NCI-H2171 treated with DMSO at 0.1 percent for 48 hours (cell line): ENCODE results near the gene INPP5A.
A peak's percentile ranks its signal among the peaks of the same experiment; 100 is the strongest.

Experiments
- DNase-seq: peaks from one replicate; lab custom pipeline; 2025; lab: John Stamatoyannopoulos, UW

The INPP5A gene

DNA sequence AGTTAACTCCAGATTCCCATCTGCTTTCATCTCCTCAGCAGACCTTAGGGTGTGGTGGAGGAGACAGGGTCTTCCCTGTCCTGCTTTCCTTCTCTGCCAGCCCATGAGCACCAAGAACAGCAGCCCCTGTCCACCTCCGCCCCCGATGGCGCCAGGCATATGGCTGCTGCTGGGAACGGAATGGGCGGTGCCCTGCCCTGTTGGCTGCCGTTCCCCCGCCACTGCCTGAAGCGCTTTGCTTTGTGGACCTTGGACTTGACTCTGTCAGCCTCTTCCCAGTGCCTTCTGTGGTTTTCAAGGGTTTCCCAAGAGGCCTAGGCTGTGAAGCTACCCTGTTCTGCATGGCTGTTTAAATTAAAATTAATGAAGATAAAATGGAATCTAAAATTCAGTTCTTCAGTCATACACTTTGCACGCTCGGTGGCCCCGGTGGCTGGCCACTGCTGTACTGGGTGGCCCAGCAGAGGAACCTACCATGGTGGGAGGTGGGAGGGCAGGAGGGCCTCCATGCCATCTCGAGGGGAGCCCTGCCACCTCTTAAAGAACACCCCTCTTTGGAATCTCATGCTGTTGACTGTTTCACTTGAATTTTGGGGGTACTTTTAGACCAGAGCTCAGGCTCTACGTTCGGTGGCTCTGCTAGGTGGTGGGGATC is 169.7 kb downstream of the INPP5A start:
- DNase-seq: no peak

- DNase-seq: no peak
Measured at GRCh38 chr10:132707776-132708171, 170.2 kb downstream of the INPP5A start.

DNA sequence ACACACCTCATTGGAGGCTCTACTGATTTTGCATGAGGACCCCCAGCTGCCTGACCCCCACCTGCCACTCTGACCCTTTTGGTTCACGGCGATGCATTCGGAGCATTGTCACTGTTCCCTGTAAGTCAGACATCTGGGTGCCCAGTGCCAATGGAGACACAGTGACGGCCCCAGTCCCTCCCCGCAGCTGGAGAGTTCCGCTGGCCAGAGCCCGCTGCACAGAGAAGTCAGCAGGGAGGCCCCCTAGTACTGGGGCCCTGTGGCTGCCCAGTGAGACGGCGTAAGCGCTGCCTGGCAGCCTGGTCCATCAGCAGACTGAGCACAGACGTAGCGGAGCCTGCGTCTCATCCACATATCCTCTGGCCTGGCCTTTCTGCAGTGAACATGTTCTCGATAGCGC is 170.9 kb downstream of the INPP5A start:
- no peak for DNase-seq

- no peak for DNase-seq
Measured at GRCh38 chr10:132708936-132709335, 171.3 kb downstream of the INPP5A start.

- no peak for DNase-seq
Measured at GRCh38 chr10:132709471-132709951, 171.9 kb downstream of the INPP5A start.

- DNase-seq: no peak
Measured at GRCh38 chr10:132710036-132710686, 172.6 kb downstream of the INPP5A start.

GRCh38 chr10:132710746-132711612 is 173.4 kb downstream of the INPP5A start:
- no peak for DNase-seq

- DNase-seq: no peak
Measured at GRCh38 chr10:132711613-132712121, 174.1 kb downstream of the INPP5A start.

DNA sequence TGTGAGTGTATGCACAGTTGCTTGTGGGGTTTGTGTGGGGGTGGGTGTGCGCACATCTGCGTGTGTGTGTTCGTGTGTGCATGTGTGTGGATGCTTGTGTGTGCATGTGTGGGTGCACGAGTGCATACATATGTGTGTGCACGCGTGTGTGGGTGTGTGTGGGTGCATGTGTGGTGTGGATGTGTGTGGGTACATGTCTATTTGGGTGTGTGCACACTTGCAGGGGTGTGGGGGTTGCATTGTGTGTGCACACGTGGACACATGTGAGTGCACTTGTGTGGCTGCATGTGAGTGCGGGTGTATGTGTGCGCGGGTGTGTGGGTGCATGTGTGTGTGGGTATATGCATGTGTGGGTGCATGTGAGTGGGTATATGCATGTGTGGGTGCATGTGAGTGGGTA is 174.7 kb downstream of the INPP5A start:
- no peak for DNase-seq

- no peak for DNase-seq
Measured at GRCh38 chr10:132712743-132713142, 175.2 kb downstream of the INPP5A start.

- no peak for DNase-seq
Measured at GRCh38 chr10:132713421-132714095, 176.0 kb downstream of the INPP5A start.

DNA sequence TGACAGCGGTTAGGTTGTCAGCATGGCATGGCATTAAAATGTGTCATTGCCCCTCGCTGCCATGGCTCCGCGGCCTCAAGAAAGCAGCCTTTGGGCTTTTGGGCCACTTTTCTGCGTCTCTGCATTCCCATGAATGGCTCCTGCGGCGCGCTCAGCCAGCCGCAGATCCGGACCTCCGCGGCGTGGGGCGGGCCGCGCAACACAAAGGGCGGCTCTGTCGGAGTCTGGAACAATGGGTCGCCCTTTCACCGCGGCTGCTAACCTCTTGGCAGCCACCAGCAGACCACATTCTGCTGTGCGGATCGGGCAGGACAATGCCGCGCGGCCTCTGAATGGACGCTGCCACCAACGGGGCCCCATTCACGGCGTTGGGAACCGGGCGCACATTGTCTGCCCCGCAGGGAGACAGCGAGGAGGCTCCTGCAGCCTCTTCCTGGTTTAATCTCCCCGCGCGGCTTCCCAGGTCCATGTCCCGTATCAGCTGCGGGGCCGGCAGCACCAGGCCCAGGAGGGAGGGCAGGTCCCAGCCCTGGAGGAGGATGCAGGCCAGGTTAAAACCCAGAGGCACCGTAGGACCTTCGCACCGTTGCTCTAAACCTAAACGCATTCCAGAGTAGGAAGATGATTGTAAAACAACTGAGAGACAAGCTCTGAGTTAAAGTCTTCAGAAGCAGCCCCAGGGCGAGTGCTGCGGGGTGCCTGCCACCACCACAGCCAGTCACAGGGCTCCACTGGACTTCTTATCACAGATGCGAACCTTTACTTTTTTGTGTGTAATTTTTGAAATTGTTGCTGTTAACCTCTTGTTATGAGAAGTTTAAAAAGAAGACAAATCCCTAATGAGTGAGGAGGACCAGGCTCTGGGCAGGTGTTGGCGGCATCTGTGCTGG is 176.8 kb downstream of the INPP5A start:
- DNase-seq: no peak

DNA sequence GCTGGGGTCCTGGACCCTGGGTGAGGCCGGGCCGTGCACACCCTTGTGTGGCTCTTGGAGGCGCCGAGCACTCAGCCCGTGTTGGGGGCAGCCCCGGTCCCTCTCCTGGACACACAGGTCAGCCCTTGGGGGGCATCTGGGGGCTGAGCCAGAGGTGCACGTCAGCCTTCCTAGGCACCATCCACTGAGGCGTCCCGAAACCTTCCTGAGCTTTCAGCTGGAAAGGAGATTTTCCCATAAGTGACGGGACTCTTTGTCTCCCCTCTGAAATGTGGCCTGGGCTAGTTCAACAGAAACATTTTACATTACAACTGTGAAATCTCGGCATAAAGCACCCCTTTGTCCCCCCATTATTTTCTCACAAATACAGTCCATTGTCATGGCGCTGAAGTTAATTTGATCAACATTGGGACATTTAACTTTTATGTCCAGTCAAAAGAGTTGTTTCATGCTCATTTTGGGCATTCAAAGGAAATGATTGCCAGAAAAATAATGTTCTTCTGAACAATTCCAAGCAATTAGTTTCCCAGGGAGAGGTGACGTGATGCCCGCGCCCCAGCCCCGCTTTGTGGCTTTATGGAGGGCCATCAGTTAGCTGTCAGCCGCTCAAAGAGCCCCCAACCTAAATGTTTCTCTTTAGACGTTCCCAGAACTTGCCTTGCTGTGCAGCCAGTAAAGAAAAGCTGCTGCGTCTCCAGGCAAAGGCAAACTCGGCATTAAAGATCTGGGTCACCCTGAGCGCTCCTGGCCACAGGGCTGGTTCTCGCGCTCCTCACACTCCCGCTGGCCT is 177.6 kb downstream of the INPP5A start:
- DNase-seq: no peak

- no peak for DNase-seq
Measured at GRCh38 chr10:132715776-132716680, 178.4 kb downstream of the INPP5A start.

- no peak for DNase-seq
Measured at GRCh38 chr10:132716691-132717490, 179.3 kb downstream of the INPP5A start.

DNA sequence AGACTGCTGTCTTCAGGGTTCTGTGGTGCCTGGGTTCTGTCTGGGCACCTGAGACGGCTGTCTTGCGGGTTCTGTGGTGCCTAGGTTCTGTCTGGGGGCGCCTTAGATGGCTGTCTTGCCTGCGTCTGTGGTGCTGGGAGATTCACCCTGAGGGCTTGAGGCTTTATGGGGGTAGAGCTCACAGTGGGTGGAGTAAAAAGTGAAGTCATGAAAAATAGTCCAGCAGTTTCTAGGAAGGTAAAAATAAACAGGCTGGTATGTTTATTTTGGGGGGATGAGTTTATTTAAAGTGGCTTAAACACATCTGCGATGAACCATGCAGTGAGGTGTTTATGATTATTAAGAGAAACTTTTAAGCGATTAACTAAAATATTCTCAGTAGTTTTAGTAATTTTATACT is 184.1 kb downstream of the INPP5A start:
- DNase-seq: no peak

- DNase-seq: peak; percentile 90
Measured at GRCh38 chr10:132722394-132723329, 185.1 kb downstream of the INPP5A start.
